HepG2 (cell line): ENCODE measurements around the gene STAT6. TPM values are rescaled to one million over a fixed set of nuclear protein-coding genes. Genes with fewer than 3 reads are reported as not detected.

Experiments used
- ATAC-seq: fragments of 200-7000 bp; cut with Tn5 transposase; 3 replicates; pipeline ENCODE4 v1.9.1; 2020; ENCODE audit warnings: mild to moderate bottlenecking, moderate library complexity
- BruUV-seq: library from RNA; stranded (reverse); fragments of 400-500 nt; replicated peaks from 2 replicates; lab custom pipeline; 2021; lab: Mats Ljungman, UMichigan
- CTCF ChIA-PET: fragments of 300-600 bp; formaldehyde crosslinking; extraction: SDS; loops from one replicate; lab custom pipeline; 2021; ENCODE audit warnings: low total read pairs, inconsistent platforms, low intra/inter-chr PET ratio; lab: Yijun Ruan, JAX
- POLR2A ChIA-PET: fragments of 350-600 bp; sonication (Branson Sonifier 250); formaldehyde crosslinking; loops from one replicate; lab custom pipeline; 2020; ENCODE audit warnings: antibody characterized with exemption, inconsistent platforms; lab: Yijun Ruan, JAX
- DNase-seq: peaks from one replicate; pipeline ENCODE4 v3.0.0-alpha.2; 2015; ENCODE audit warnings: low spot score
- FAIRE-seq: peaks from 3 replicates; lab custom pipeline; 2011; peaks lifted over from hg19 to GRCh38; lab: Jason Lieb, UNC
- H2AFZ ChIP-seq: one replicate; pipeline ENCODE4 v1.6.1; 2011; ENCODE audit warnings: low read length, inconsistent platforms
- H3K27ac ChIP-seq: fragments of 300-600 bp; 3 replicates; pipeline ENCODE4 v1.8.0; 2011; ENCODE audit warnings: mixed run types, mild to moderate bottlenecking, mixed read lengths, low read length, inconsistent platforms; ENCODE audit not compliant: insufficient read depth; ENCODE audit errors: extremely low read length
- H3K27me3 ChIP-seq, 2 experiments: fragments of 200-600 bp in 1 of 2; 2 replicates in 1 of 2; 3 replicates in 1 of 2; pipeline versions ENCODE4 v1.6.0 to v1.8.0; 2011; ENCODE audit warnings: low read length in 2 of 2, mild to moderate bottlenecking in 2 of 2, moderate library complexity in 2 of 2, inconsistent platforms in 1 of 2; ENCODE audit not compliant: insufficient read depth in 2 of 2, control insufficient read depth in 1 of 2
- H3K36me3 ChIP-seq, 2 experiments: fragments of 200-600 bp in 1 of 2; replicated peaks in 1 of 2; 2 replicates in 1 of 2; 3 replicates in 1 of 2; pipeline versions ENCODE4 v1.5.1 to v1.8.0; 2011; ENCODE audit warnings: low read length in 2 of 2, inconsistent platforms in 1 of 2; ENCODE audit not compliant: insufficient read depth in 2 of 2, control insufficient read depth in 1 of 2
- H3K4me1 ChIP-seq: 2 replicates; pipeline ENCODE4 v1.5.1; 2012; ENCODE audit warnings: low read length, inconsistent platforms; ENCODE audit not compliant: insufficient read depth
- H3K4me2 ChIP-seq: 2 replicates; pipeline ENCODE4 v1.6.0; 2011; ENCODE audit warnings: low read depth, low read length, inconsistent platforms
- H3K4me3 ChIP-seq, 3 experiments: fragments of 200-600 bp in 1 of 3; sonication (generic), shearing (Covaris generic) in 1 of 3; replicated peaks in 1 of 3; 2 replicates each; pipeline ENCODE4 v1.5.1; 2011 to 2016; ENCODE audit warnings: low read length in 3 of 3, inconsistent platforms in 2 of 3, low read depth in 2 of 3, mild to moderate bottlenecking in 2 of 3, control low read depth in 1 of 3, mixed read lengths in 1 of 3; ENCODE audit not compliant: insufficient read depth in 1 of 3
- H3K79me2 ChIP-seq: one replicate; pipeline ENCODE4 v1.6.1; 2011; ENCODE audit warnings: low read length, inconsistent platforms; ENCODE audit not compliant: insufficient read depth
- H3K9ac ChIP-seq: 2 replicates; pipeline ENCODE4 v1.6.0; 2011; ENCODE audit warnings: mild to moderate bottlenecking, low read depth, low read length, inconsistent platforms; ENCODE audit not compliant: insufficient read depth
- H3K9me3 ChIP-seq: 2 replicates; pipeline ENCODE4 v1.5.1; 2012; ENCODE audit warnings: mild to moderate bottlenecking, low read length
- H4K20me1 ChIP-seq: 2 replicates; pipeline ENCODE4 v1.6.0; 2011; ENCODE audit warnings: inconsistent platforms, mild to moderate bottlenecking, low read length, moderate library complexity; ENCODE audit not compliant: insufficient read depth
- ADNP ChIP-seq: sonication (generic); formaldehyde crosslinking; IDR thresholded peaks from 2 replicates; pipeline ENCODE4 v1.4.0; 2020; ENCODE audit warnings: missing genetic modification reagents
- AGO2 ChIP-seq: fragments of 200-400 bp; formaldehyde crosslinking; optimal IDR thresholded peaks from 2 replicates; pipeline ENCODE3; 2017; ENCODE audit warnings: mild to moderate bottlenecking, low read depth, low read length, moderate library complexity
- FLYWCH1 ChIP-seq: sonication (generic); formaldehyde crosslinking; IDR thresholded peaks from 2 replicates; pipeline ENCODE4 v1.8.1; 2023; ENCODE audit warnings: mild to moderate bottlenecking, missing genetic modification reagents
- FOSL1 ChIP-seq: sonication (generic); formaldehyde crosslinking; IDR thresholded peaks from 2 replicates; pipeline ENCODE4 v1.9.0; 2021; ENCODE audit warnings: missing genetic modification reagents, borderline replicate concordance
- HDAC1 ChIP-seq: sonication (generic); formaldehyde crosslinking; IDR thresholded peaks from 2 replicates; pipeline ENCODE4 v1.5.1; 2020; ENCODE audit warnings: mild to moderate bottlenecking, missing genetic modification reagents
- MAFK ChIP-seq, 2 experiments: IDR thresholded peaks in 1 of 2; conservative IDR thresholded peaks in 1 of 2; 2 replicates each; pipeline ENCODE4 v1.6.1; 2011; ENCODE audit warnings: improper control_type of control experiment in 2 of 2, low read length in 2 of 2
- NAIF1 ChIP-seq: sonication (generic); formaldehyde crosslinking; IDR thresholded peaks from 2 replicates; pipeline ENCODE4 v1.5.0; 2020; ENCODE audit warnings: mild to moderate bottlenecking, missing genetic modification reagents, borderline replicate concordance
- PLRG1 ChIP-seq: fragments of 450-650 bp; conservative IDR thresholded peaks from 2 replicates; pipeline ENCODE4 v1.6.1; 2016
- SETDB1 ChIP-seq: sonication (generic); formaldehyde crosslinking; IDR thresholded peaks from 2 replicates; pipeline ENCODE4 v1.5.1; 2020; ENCODE audit warnings: missing genetic modification reagents, mild to moderate bottlenecking, borderline replicate concordance
- SP4 ChIP-seq: sonication (generic); formaldehyde crosslinking; IDR thresholded peaks from 2 replicates; pipeline ENCODE4 v1.8.1; 2023; ENCODE audit warnings: mild to moderate bottlenecking, missing genetic modification reagents
- TCF7 ChIP-seq: sonication (generic); IDR thresholded peaks from 2 replicates; pipeline ENCODE4 v1.6.1; 2016; ENCODE audit warnings: antibody characterized with exemption, low read depth
- TP53 ChIP-seq: sonication (generic); formaldehyde crosslinking; conservative IDR thresholded peaks from 2 replicates; pipeline ENCODE4 v1.4.0; 2020; ENCODE audit warnings: missing genetic modification reagents
- ZNF441 ChIP-seq: sonication (generic); formaldehyde crosslinking; IDR thresholded peaks from 2 replicates; pipeline ENCODE4 v1.7.0; 2021; ENCODE audit warnings: missing genetic modification reagents, borderline replicate concordance
- ZNF556 ChIP-seq: sonication (generic); formaldehyde crosslinking; IDR thresholded peaks from 2 replicates; pipeline ENCODE4 v1.4.0; 2020; ENCODE audit warnings: mild to moderate bottlenecking, missing genetic modification reagents, borderline replicate concordance
- WGBS: methylation state at CpG from one replicate; pipeline ENCODE4 v1.1.6; 2017; ENCODE audit warnings: low lambda C conversion rate; 5-methylcytosine and 5-hydroxymethylcytosine counted together
- in situ Hi-C: cut with HindIII; loops from 2 replicates; pipeline ENCODE4 v1.10.0; 2017; ENCODE audit warnings: low pct_unique_long_range_greater_than_20kb; ENCODE audit not compliant: extremely low pct_ligation_motif_present
- intact Hi-C: fragments of 100-400 bp; cut with micrococcal nuclease; formaldehyde crosslinking; loops from one replicate; pipeline ENCODE4 v1.10.0; 2022; ENCODE audit not compliant: unreplicated experiment
- polyA plus RNA-seq, 8 experiments: library from polyadenylated mRNA; depleted of rRNA in 3 of 8; stranded (reverse) in 7 of 8; unstranded in 1 of 8; fragments of >200 nt; fragmentation: Illumina TruSeq in 4 of 8; extraction: Trizol in 4 of 8; gene quantifications; 2 replicates each; pipeline versions ENCODE4 v1.2.1 to v1.2.3, GENCODE V29; 2011 to 2016; ENCODE audit warnings: low read depth in 4 of 8, missing spikeins in 1 of 8, mixed read lengths in 1 of 8; ENCODE audit not compliant: insufficient read depth in 1 of 8
- total RNA-seq, 5 experiments: library from RNA; depleted of rRNA; stranded (reverse); fragments of >200 nt; fragmentation: Illumina TruSeq; extraction: Trizol; gene quantifications; 2 replicates each; pipeline ENCODE4 v1.2.3, GENCODE V29; 2016; ENCODE audit warnings: low read depth in 1 of 5
- TF ChIP-seq, protein P1 (sequence below): sonication (generic); formaldehyde crosslinking; IDR thresholded peaks from 2 replicates; pipeline ENCODE4 v1.4.0; 2020; ENCODE audit warnings: low read depth, mild to moderate bottlenecking, missing genetic modification reagents

The STAT6 gene
- total and polyA plus RNA-seq, 2 of the 13 experiments (the other 11 are each of a cell fraction or from before 2014, with no cell fraction given): 28.0 to 62.2 TPM

DNA sequence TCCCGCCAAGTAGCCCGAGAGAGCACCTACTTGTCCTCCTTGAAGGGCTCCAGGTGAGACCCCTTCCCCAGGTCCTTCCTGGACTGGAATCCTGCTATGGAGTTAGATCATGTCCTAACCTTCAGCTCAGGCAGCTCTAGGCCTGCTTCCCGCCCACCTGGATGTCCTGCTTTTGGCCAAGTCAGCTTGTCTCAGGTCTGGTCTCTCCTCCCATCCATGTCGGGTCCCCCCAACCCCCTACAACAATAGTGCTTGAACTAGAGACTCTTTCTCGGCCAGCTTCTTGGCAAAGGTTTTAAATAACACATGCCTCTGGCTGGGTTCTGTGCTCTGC is 18.7 kb downstream of the STAT6 start (continued):
- no peak for TF ChIP-seq ZNF556
- no peak for TF ChIP-seq ZNF441 (CRISPR knock-in tag)
- no peak for TF ChIP-seq SP4 (CRISPR knock-in tag)
- TF ChIP-seq, protein P1, sequence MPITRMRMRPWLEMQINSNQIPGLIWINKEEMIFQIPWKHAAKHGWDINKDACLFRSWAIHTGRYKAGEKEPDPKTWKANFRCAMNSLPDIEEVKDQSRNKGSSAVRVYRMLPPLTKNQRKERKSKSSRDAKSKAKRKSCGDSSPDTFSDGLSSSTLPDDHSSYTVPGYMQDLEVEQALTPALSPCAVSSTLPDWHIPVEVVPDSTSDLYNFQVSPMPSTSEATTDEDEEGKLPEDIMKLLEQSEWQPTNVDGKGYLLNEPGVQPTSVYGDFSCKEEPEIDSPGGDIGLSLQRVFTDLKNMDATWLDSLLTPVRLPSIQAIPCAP (CRISPR knock-in tag): no peak
- TF ChIP-seq SETDB1 (CRISPR knock-in tag): no peak
- TF ChIP-seq ADNP (CRISPR knock-in tag): no peak
- TF ChIP-seq NAIF1: no peak
- no peak for TF ChIP-seq PLRG1
- TF ChIP-seq TP53 (CRISPR knock-in tag): no peak
- TF ChIP-seq FOSL1 (CRISPR knock-in tag): no peak
- TF ChIP-seq FLYWCH1 (CRISPR knock-in tag): no peak
- no peak for TF ChIP-seq TCF7
- no peak for TF ChIP-seq HDAC1 (CRISPR knock-in tag)

DNA sequence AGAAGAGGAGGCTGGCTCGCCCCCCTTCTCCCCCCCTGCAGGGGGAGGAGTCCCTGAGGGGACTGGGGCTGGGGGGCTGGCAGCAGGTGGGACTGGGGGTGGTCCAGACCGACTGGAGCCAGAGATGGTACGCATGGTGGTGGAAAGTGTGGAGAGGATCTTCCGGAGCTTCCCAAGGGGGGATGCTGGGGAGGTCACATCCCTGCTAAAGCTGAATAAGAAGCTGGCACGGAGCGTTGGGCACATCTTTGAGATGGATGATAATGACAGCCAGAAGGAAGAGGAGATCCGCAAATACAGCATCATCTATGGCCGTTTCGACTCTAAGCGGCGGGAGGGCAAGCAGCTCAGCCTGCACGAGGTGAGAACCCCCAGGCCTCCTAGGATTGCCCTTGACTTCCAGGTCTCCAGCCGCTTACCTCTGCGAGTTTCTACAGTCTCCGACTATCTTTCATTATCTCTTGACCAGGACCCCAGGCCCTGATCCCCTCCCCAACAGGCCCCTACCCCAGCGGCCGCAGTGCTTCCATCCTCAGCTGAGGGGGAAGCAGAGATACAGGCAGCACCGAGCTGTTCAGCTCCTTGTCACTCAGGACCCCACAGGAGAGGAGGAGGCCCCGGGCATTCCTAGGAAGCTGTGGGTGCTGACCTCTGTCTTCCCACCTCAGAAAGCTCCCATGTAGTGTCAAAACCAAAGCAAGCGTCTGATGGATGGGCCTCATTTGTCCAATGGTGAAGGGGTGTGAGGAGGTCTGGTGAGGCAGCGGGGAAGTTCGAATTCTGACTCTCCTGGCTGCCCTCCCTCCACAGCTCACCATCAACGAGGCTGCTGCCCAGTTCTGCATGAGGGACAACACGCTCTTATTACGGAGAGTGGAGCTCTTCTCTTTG is 19.3 kb downstream of the STAT6 start:
- Histone ChIP-seq H3K4me1 (peaks cover 31% of the 10 kb centered on the region), H3K27ac (no peak overlapping the region), H2AFZ (no peak overlapping the region), H3K36me3 (peaks cover 11 to 37% of the 10 kb centered on the region in 2 experiments; a peak in 4 of 5 replicates), H4K20me1 (0 out of 2 replicates have a peak, but pooled peaks cover 6% of the 10 kb centered on the region), H3K4me2 (no peak overlapping the region), H3K9me3 (no peaks in the 10 kb centered on the region), H3K4me3 (no peak overlapping the region), H3K79me2 (peaks cover 15% of the 10 kb centered on the region), H3K9ac (no peak overlapping the region), H3K27me3 (no peaks in the 10 kb centered on the region; a peak in 1 of 5 replicates)
- DNase-seq (no peak), ATAC-seq (no peak), FAIRE-seq (no peak)
- in situ Hi-C loops (no loop called here), intact Hi-C loops (loop anchor here (2.0 kb wide), 1 partner anchor 13 kb away; the partner anchor contains the start of gene NEMP1)
- TF ChIP-seq AGO2: peak; percentile 3
- TF ChIP-seq MAFK (conservative IDR thresholded peaks at IDR 0.05 in 1 of 2, IDR thresholded peaks at IDR 0.05 in 1 of 2; ENCODE audit: low read length in 2 of 2): no peak
- POLR2A ChIA-PET: interaction anchor here (0.8 to 13.5 kb wide), 6 partner anchors 10 to 138 kb away, joined by 3 to 309 read pairs (median 8); partner anchors contain the start of genes NEMP1, SHMT2 and STAT6
- CTCF ChIA-PET: no interaction called here
- WGBS: 93% methylated on average over 25 of the region's 25 CpGs
- TSS peak; percentile 25 for BruUV-seq
